ENCODE measurements around the gene TNFRSF1A.

TNFRSF1A gene

DNA sequence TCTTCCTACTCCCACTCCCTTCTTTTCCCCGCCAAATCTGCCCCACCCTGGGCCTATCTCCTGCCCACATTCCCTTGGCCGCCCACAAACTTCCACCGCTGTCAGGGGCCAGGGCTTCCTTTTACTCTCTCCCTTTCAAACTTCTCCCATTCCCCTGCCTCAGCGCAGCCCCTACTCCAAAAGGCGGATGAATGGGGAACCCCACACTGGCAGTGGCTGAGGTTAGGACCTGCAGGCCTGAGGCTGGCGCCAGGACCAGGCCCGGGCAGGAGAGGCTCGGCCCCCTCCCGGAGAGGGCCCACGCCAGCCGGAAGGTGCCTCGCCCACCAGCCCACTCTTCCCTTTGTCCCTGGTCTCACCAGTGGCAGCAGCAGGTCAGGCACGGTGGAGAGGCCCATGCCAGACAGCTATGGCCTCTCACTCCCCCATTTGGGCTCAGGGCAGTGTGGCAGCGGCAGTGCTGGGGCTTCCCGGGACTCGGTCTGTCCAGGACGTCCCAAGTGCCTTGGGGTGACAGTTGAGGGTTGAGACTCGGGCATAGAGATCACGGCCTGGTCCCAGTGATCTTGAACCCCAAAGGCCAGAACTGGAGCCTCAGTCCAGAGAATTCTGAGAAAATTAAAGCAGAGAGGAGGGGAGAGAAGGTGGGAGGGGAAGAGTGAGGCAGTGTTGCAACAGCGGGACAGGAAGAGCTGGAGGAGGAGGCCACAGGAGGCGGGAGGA is at the start of gene TNFRSF1A:
TNFRSF1A (minus strand) TSS at position 660 of the 723 bp plus-strand sequence; CDS start at position 398, 262 bp downstream.
- TF ChIP-seq HDGF (IDR thresholded peaks at IDR 0.05; ENCODE audit: borderline replicate concordance): no peak
- TF ChIP-seq SP1 (IDR thresholded peaks at IDR 0.05): no peak
- TF ChIP-seq FOXA1 (IDR thresholded peaks at IDR 0.05): no peak
- TF ChIP-seq ARNT (IDR thresholded peaks at IDR 0.05): no peak
- no peak for TF ChIP-seq L3MBTL2 (conservative IDR thresholded peaks at IDR 0.05)
- TF ChIP-seq CTBP1 (IDR thresholded peaks at IDR 0.05; ENCODE audit: borderline replicate concordance): no peak
- TF ChIP-seq LEF1 (IDR thresholded peaks at IDR 0.05; ENCODE audit: borderline replicate concordance): no peak
- TF ChIP-seq ELF4 (IDR thresholded peaks at IDR 0.05): no peak
- no peak for TF ChIP-seq TARDBP (IDR thresholded peaks at IDR 0.05)
- TF ChIP-seq, protein P1, sequence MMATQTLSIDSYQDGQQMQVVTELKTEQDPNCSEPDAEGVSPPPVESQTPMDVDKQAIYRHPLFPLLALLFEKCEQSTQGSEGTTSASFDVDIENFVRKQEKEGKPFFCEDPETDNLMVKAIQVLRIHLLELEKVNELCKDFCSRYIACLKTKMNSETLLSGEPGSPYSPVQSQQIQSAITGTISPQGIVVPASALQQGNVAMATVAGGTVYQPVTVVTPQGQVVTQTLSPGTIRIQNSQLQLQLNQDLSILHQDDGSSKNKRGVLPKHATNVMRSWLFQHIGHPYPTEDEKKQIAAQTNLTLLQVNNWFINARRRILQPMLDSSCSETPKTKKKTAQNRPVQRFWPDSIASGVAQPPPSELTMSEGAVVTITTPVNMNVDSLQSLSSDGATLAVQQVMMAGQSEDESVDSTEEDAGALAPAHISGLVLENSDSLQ (IDR thresholded peaks at IDR 0.05): no peak
- no peak for TF ChIP-seq ZNF384 (IDR thresholded peaks at IDR 0.05)
- POLR2A ChIA-PET: interaction anchor here (0.5 to 3.2 kb wide), 11 partner anchors 15 to 192 kb away, joined by 3 to 17 read pairs (median 4); partner anchors contain the start of genes GAPDH and VAMP1
- CTCF ChIA-PET: interaction anchor here (0.8 to 1.5 kb wide), 3 partner anchors 15 to 30 kb away, joined by 3 to 8 read pairs (median 3); no protein-coding TSS in a partner anchor
- DNase-seq (ENCODE audit: extremely low spot score): peak; percentile 75

- DNase-seq (ENCODE audit: extremely low spot score): no peak
- no peak for TF ChIP-seq LEF1 (IDR thresholded peaks at IDR 0.05; ENCODE audit: borderline replicate concordance)
- TF ChIP-seq CTBP1 (IDR thresholded peaks at IDR 0.05; ENCODE audit: borderline replicate concordance): no peak
- no peak for TF ChIP-seq SP1 (IDR thresholded peaks at IDR 0.05)
- no peak for TF ChIP-seq BHLHE40 (IDR thresholded peaks at IDR 0.05; ENCODE audit: borderline replicate concordance)
- TF ChIP-seq TARDBP (IDR thresholded peaks at IDR 0.05): no peak
- no peak for TF ChIP-seq FOXA1 (IDR thresholded peaks at IDR 0.05)
- TF ChIP-seq SUZ12 (IDR thresholded peaks at IDR 0.05): no peak
- no peak for TF ChIP-seq ZNF384 (IDR thresholded peaks at IDR 0.05)
- TF ChIP-seq, protein P1 (IDR thresholded peaks at IDR 0.05): no peak
- no peak for TF ChIP-seq FOXK2 (IDR thresholded peaks at IDR 0.05)
- no peak for TF ChIP-seq L3MBTL2 (conservative IDR thresholded peaks at IDR 0.05)
- TF ChIP-seq ARNT (IDR thresholded peaks at IDR 0.05): no peak
- no peak for TF ChIP-seq HDGF (IDR thresholded peaks at IDR 0.05; ENCODE audit: borderline replicate concordance)
- CTCF ChIA-PET: no interaction called here
- POLR2A ChIA-PET: no interaction called here
Observed at GRCh38 chr12:6391013-6391412, 49.1 kb upstream of the TNFRSF1A start.

- POLR2A ChIA-PET: interaction anchor here (1.4 kb wide), 1 partner anchor 27 kb away, joined by 5 read pairs; no protein-coding TSS in a partner anchor
Observed at GRCh38 chr12:6390084-6390799, 48.4 kb upstream of the TNFRSF1A start.

GRCh38 chr12:6387541-6387940 is 45.7 kb upstream of the TNFRSF1A start:
- DNase-seq (ENCODE audit: extremely low spot score): no peak
- ChIA-PET CTCF (interaction anchor here (1.6 kb wide), 1 partner anchor 17 kb away, joined by 3 read pairs; no protein-coding TSS in a partner anchor), POLR2A (interaction anchor here (1.0 kb wide), 1 partner anchor 10 kb away, joined by 3 read pairs; no protein-coding TSS in a partner anchor)
- TF ChIP-seq BHLHE40 (IDR thresholded peaks at IDR 0.05; ENCODE audit: borderline replicate concordance): no peak
- TF ChIP-seq FOXM1 (IDR thresholded peaks at IDR 0.05; ENCODE audit: borderline replicate concordance): no peak
- no peak for TF ChIP-seq NFRKB (IDR thresholded peaks at IDR 0.05)
- no peak for TF ChIP-seq SP1 (IDR thresholded peaks at IDR 0.05)

More at GRCh38 chr12:6390084-6390799, 48.4 kb upstream of the TNFRSF1A start:
- CTCF ChIA-PET: no interaction called here
- TF ChIP-seq ZNF384 (IDR thresholded peaks at IDR 0.05) (no peak), CTBP1 (IDR thresholded peaks at IDR 0.05; ENCODE audit: borderline replicate concordance) (no peak), LEF1 (IDR thresholded peaks at IDR 0.05; ENCODE audit: borderline replicate concordance) (no peak), TARDBP (IDR thresholded peaks at IDR 0.05) (no peak), L3MBTL2 (conservative IDR thresholded peaks at IDR 0.05) (no peak), BHLHE40 (IDR thresholded peaks at IDR 0.05; ENCODE audit: borderline replicate concordance) (no peak), FOXA1 (IDR thresholded peaks at IDR 0.05) (no peak), NFRKB (IDR thresholded peaks at IDR 0.05) (no peak), SUZ12 (IDR thresholded peaks at IDR 0.05) (no peak)
- peak; percentile 7 for DNase-seq (ENCODE audit: extremely low spot score)

DNA sequence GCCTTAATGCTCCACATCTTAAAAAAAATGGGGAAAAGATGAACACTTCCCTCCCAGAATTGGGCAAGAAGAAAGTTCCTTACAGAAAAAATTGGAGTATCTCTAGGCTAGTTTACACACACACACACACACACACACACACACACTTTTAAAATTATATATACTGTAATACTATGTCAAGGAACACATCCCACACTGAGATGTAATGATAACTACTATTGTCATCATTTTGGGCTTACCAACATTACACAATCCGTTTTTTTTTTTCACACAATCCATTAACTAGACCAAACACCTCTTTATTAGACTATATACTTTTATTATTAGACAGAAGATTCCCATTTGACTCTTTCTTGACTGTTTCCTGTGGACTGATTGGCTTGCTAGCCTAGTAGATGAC is 44.6 kb upstream of the TNFRSF1A start:
- TF ChIP-seq HDGF (IDR thresholded peaks at IDR 0.05; ENCODE audit: borderline replicate concordance) (no peak), FOXM1 (IDR thresholded peaks at IDR 0.05; ENCODE audit: borderline replicate concordance) (no peak), FOXA1 (IDR thresholded peaks at IDR 0.05) (no peak), ELF4 (IDR thresholded peaks at IDR 0.05) (no peak), FOXK2 (IDR thresholded peaks at IDR 0.05) (no peak), L3MBTL2 (conservative IDR thresholded peaks at IDR 0.05) (no peak), NFRKB (IDR thresholded peaks at IDR 0.05) (no peak), TARDBP (IDR thresholded peaks at IDR 0.05) (no peak), CTBP1 (IDR thresholded peaks at IDR 0.05; ENCODE audit: borderline replicate concordance) (no peak), SP1 (IDR thresholded peaks at IDR 0.05) (no peak), ZNF384 (IDR thresholded peaks at IDR 0.05) (no peak), LEF1 (IDR thresholded peaks at IDR 0.05; ENCODE audit: borderline replicate concordance) (no peak), SUZ12 (IDR thresholded peaks at IDR 0.05) (no peak), BHLHE40 (IDR thresholded peaks at IDR 0.05; ENCODE audit: borderline replicate concordance) (no peak)
- TF ChIP-seq, protein P1 (IDR thresholded peaks at IDR 0.05): no peak
- CTCF ChIA-PET: no interaction called here
- POLR2A ChIA-PET: no interaction called here
- DNase-seq (ENCODE audit: extremely low spot score): no peak
